SU-DHL-6 (cell line): ENCODE results near the gene KIF4A.

Experiments
- H2AFZ ChIP-seq: fragments of 200-600 bp; sonication (generic); 2 replicates; pipeline ENCODE4 v1.6.1; 2014; ENCODE audit warnings: low read depth, mild to moderate bottlenecking, moderate library complexity, mixed read lengths, antibody characterized with exemption, low read length; ENCODE audit not compliant: severe bottlenecking
- H3F3A ChIP-seq: fragments of 200-600 bp; shearing (Covaris generic); 2 replicates; pipeline ENCODE4 v1.6.0; 2016; ENCODE audit warnings: antibody characterized with exemption, mild to moderate bottlenecking; ENCODE audit not compliant: insufficient read depth
- H3K27ac ChIP-seq: fragments of 200-600 bp; sonication (generic); 2 replicates; pipeline ENCODE4 v1.5.1; 2016; ENCODE audit warnings: low read depth, mild to moderate bottlenecking, low read length, moderate library complexity, mixed read lengths
- H3K27me3 ChIP-seq: fragments of 200-600 bp; sonication (generic), shearing (Covaris generic); 2 replicates; pipeline ENCODE4 v1.6.0; 2014; ENCODE audit warnings: mild to moderate bottlenecking, low read length
- H3K36me3 ChIP-seq: fragments of 200-600 bp; sonication (generic); 2 replicates; pipeline ENCODE4 v1.6.1; 2014; ENCODE audit warnings: mild to moderate bottlenecking, low read length, mixed read lengths
- H3K4me2 ChIP-seq: fragments of 300-600, 200-600 bp; shearing (Covaris generic), sonication (generic); 2 replicates; pipeline ENCODE4 v1.6.0; 2014; ENCODE audit warnings: low read length, low read depth, mild to moderate bottlenecking; ENCODE audit not compliant: poor library complexity, severe bottlenecking
- H3K4me3 ChIP-seq: fragments of 200-600 bp; sonication (generic); 2 replicates; pipeline ENCODE4 v1.5.1; 2014; ENCODE audit warnings: antibody characterized with exemption, low read length, mild to moderate bottlenecking, mixed read lengths; ENCODE audit not compliant: insufficient read depth, poor library complexity, severe bottlenecking
- H3K79me2 ChIP-seq: fragments of 200-600 bp; sonication (generic); 2 replicates; pipeline ENCODE4 v1.6.1; 2014; ENCODE audit warnings: mild to moderate bottlenecking, low read length, moderate library complexity; ENCODE audit not compliant: insufficient read depth
- H3K9ac ChIP-seq: fragments of 200-600 bp; sonication (generic); 2 replicates; pipeline ENCODE4 v1.7.0; 2014; ENCODE audit warnings: mild to moderate bottlenecking, low read length
- H3K9me2 ChIP-seq: fragments of 200-600 bp; sonication (generic); replicated peaks from 2 replicates; pipeline ENCODE4 v1.6.1; 2014; ENCODE audit warnings: low read length; ENCODE audit not compliant: insufficient read depth
- H3K9me3 ChIP-seq: fragments of 200-600 bp; sonication (generic); 2 replicates; pipeline ENCODE4 v1.6.1; 2014; ENCODE audit warnings: low read length, mixed read lengths; ENCODE audit not compliant: insufficient read depth
- H4K20me1 ChIP-seq: fragments of 200-600 bp; sonication (generic); 2 replicates; pipeline ENCODE4 v1.6.1; 2014; ENCODE audit warnings: low read depth, mild to moderate bottlenecking, antibody characterized with exemption, low read length, moderate library complexity, mixed read lengths
- EZH2phosphoT487 ChIP-seq: fragments of 200-600 bp; sonication (generic), shearing (Covaris generic); conservative IDR thresholded peaks from 2 replicates; pipeline ENCODE4 v1.6.1; 2018; ENCODE audit warnings: mild to moderate bottlenecking, antibody characterized with exemption, low read length, moderate library complexity, mixed read lengths
- TF ChIP-seq, protein P1 (sequence below): fragments of 200-600 bp; sonication (generic); IDR thresholded peaks from one replicate; pipeline ENCODE4 v1.5.1; 2017; ENCODE audit warnings: antibody characterized with exemption, mild to moderate bottlenecking, low read length, moderate library complexity; ENCODE audit not compliant: insufficient read depth, poor library complexity, severe bottlenecking

The KIF4A gene

GRCh38 chrX:70253377-70254062 lies 36.4 kb upstream of the KIF4A start:
- H3K4me2 ChIP-seq, result no peak overlapping the region
- H3K9ac ChIP-seq, result no peak overlapping the region
- H2AFZ ChIP-seq, result no peak overlapping the region
- TF ChIP-seq EZH2phosphoT487, result no peak
- TF ChIP-seq, protein P1, sequence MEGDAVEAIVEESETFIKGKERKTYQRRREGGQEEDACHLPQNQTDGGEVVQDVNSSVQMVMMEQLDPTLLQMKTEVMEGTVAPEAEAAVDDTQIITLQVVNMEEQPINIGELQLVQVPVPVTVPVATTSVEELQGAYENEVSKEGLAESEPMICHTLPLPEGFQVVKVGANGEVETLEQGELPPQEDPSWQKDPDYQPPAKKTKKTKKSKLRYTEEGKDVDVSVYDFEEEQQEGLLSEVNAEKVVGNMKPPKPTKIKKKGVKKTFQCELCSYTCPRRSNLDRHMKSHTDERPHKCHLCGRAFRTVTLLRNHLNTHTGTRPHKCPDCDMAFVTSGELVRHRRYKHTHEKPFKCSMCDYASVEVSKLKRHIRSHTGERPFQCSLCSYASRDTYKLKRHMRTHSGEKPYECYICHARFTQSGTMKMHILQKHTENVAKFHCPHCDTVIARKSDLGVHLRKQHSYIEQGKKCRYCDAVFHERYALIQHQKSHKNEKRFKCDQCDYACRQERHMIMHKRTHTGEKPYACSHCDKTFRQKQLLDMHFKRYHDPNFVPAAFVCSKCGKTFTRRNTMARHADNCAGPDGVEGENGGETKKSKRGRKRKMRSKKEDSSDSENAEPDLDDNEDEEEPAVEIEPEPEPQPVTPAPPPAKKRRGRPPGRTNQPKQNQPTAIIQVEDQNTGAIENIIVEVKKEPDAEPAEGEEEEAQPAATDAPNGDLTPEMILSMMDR, result no peak
- no peaks in the 10 kb centered on the region for H3F3A ChIP-seq
- no peaks in the 10 kb centered on the region for H3K36me3 ChIP-seq
- no peaks in the 10 kb centered on the region for H3K9me2 ChIP-seq
- H3K79me2 ChIP-seq, result no peaks in the 10 kb centered on the region
- no peaks in the 10 kb centered on the region for H4K20me1 ChIP-seq
- H3K27me3 ChIP-seq, result no peaks in the 10 kb centered on the region
- H3K27ac ChIP-seq, result no peak overlapping the region
- no peak overlapping the region for H3K4me3 ChIP-seq
- H3K9me3 ChIP-seq, result no peaks in the 10 kb centered on the region

- Histone ChIP-seq H3K27me3 (no peaks in the 10 kb centered on the region), H3K4me2 (no peak overlapping the region), H3K36me3 (no peaks in the 10 kb centered on the region), H3K79me2 (no peaks in the 10 kb centered on the region), H3F3A (no peaks in the 10 kb centered on the region), H3K27ac (no peak overlapping the region), H4K20me1 (no peaks in the 10 kb centered on the region), H3K9ac (no peak overlapping the region), H2AFZ (no peak overlapping the region), H3K9me2 (no peaks in the 10 kb centered on the region), H3K4me3 (no peak overlapping the region), H3K9me3 (no peaks in the 10 kb centered on the region)
- no peak for TF ChIP-seq EZH2phosphoT487
- TF ChIP-seq, protein P1, result no peak
Measured at GRCh38 chrX:70254063-70254400, 35.9 kb upstream of the KIF4A start.

DNA sequence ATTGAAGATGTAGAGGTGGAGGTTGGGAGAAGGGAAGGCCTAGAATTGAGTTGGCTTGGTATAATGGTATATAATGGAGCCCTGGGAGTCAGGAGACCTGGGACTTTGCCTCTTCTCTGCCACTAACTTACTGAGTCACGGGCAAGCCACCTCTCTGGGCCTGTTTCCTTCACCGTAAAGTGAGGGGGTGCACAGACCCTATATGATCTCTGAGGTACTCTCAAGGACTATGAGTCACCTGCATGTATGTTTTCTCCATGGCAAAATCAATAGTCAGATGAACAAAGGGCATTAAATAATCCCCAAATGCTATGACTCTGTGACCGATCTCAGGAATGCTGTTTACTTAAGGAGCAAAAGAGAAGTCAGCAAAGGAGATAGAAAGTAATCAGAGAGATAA lies 35.0 kb upstream of the KIF4A start:
- Histone ChIP-seq H3K9me3 (no peaks in the 10 kb centered on the region), H3F3A (no peaks in the 10 kb centered on the region), H3K4me2 (no peak overlapping the region), H3K27ac (no peak overlapping the region), H3K36me3 (no peaks in the 10 kb centered on the region), H4K20me1 (no peaks in the 10 kb centered on the region), H2AFZ (no peak overlapping the region), H3K9ac (no peak overlapping the region), H3K27me3 (no peaks in the 10 kb centered on the region), H3K9me2 (no peaks in the 10 kb centered on the region), H3K4me3 (no peak overlapping the region), H3K79me2 (no peaks in the 10 kb centered on the region)
- TF ChIP-seq, protein P1, result no peak
- no peak for TF ChIP-seq EZH2phosphoT487
